NCI-H774 (cell line): Measurements from ENCODE around the gene MAJIN.

Source experiments
- DNase-seq: peaks from one replicate; lab custom pipeline; 2025; lab: John Stamatoyannopoulos, UW

The MAJIN gene

DNA sequence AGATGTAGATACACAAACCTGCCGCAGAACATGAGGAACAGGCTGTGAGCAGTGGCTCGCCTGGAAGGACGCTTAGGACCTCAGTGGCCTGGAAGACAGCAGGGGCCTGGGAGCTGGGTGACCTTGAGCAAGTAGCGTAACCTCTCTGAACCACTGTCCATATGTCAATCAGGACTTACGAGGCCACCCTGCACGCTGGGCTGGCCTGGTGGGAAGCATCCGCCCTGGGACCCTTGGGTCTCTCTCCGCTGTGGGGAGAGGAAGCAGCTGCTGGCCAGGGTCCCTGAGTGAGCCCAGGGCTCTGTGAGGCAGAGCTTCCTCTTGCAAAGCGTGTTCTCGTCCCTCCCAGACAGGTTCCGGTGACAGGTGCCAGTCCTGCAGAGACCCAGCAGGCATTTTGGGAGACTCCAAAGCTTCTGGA, 79.5 kb downstream of the MAJIN start:
- DNase-seq = no peak

DNA sequence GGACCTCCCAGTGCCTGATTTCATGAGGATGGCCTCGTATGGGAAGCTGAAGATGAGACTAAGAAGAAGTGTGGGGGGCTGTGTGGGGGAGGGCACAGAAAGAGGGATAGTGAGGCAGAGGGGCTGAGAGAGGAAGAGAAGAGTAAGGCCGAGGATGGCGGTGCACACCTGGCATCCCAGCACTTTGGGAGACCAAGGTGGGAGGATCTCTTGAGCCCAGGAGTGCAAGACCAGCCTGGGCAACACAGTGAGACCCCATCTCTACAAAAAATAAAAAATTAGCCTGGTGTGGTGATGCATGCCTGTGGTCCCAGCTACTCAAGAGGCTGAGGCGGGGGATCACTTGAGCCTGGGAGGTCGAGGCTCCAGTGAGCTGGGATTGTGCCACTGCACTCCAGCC, 80.0 kb downstream of the MAJIN start:
- no peak for DNase-seq

GRCh38 chr11:64891215-64891848, 80.6 kb downstream of the MAJIN start:
- DNase-seq = no peak

- DNase-seq = no peak
Observed at GRCh38 chr11:64890522-64890939, 81.4 kb downstream of the MAJIN start.

DNA sequence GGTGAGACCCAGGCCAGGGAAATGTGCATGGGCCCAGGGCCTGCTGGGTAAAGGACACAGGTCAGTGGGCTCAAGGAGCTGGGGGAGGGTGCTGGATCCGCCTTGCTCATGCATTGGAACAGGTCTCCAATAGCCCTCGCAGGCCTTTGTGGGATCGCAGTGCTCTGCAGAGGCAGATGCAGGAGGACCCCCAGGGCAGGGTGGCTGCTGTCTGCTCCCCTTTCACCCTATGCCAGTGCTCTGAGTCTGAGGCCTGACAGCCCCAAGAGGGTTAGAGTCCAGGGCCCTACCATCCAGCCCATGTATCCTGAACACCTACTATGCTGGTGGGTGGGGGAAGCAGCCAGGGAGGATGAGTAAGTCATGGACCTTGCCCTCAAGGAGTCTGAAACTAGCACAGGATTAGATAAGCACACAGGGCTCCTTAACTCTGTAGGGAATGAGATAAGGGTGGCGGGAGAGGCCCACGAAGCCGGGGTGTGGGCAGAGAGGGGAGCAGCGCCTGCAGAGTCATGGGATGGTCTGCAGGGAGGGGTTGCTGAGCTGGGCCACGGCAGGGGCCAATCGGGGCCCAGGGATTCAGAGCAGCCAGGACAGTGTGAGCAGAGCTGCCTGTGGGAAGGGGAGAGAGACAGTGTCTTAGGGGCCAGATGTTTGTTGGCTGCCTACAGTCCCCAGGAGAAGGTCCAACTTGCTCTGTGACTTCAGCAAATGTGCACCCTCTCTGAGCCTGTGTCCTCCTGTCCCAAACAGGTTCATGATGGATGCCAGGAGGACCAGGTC, 83.0 kb downstream of the MAJIN start:
- no peak for DNase-seq

DNA sequence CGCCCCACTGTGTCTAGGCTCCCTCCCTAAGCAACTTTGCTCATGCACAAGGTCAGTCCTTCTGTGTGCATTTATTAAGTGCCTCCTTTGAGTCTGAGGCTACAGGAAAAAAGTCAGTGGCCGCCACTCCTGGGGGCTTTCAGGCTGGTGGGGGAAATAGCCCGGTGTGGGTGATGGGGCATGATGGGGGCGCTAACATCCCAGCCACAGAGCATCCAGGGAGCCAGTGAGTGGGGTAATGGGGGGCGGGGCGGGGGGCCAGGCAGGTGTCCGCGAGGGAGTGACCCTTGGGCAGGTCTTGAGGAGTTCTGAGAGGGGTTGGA, 83.5 kb downstream of the MAJIN start:
- DNase-seq = no peak
